Duodenal mucosa (tissue), 2 donors: ENCODE data around the gene OSGIN1.

Source experiments
- H3K27ac ChIP-seq: one replicate; pipeline ENCODE4 v1.7.0; 2013; ENCODE audit warnings: low read depth, low read length
- H3K27me3 ChIP-seq, 2 donors: one replicate each; pipeline ENCODE4 v1.7.0; 2013; ENCODE audit warnings: low read length in 2 of 2, control low read depth in 1 of 2; ENCODE audit not compliant: insufficient read depth in 2 of 2, control insufficient read depth in 1 of 2
- H3K36me3 ChIP-seq, 2 donors: one replicate each; pipeline ENCODE4 v1.7.0; 2013; ENCODE audit warnings: low read length in 2 of 2, control low read depth in 1 of 2; ENCODE audit not compliant: insufficient read depth in 2 of 2, control insufficient read depth in 1 of 2
- H3K4me1 ChIP-seq, 2 donors: one replicate each; pipeline ENCODE4 v1.7.0; 2013; ENCODE audit warnings: low read length in 2 of 2, control low read depth in 1 of 2; ENCODE audit not compliant: insufficient read depth in 2 of 2, control insufficient read depth in 1 of 2
- H3K4me3 ChIP-seq, 2 donors: one replicate each; pipeline ENCODE4 v1.7.0; 2013; ENCODE audit warnings: low read length in 2 of 2, low read depth in 1 of 2
- H3K9ac ChIP-seq, 2 donors: one replicate each; pipeline ENCODE4 v1.7.0; 2013; ENCODE audit warnings: low read length in 2 of 2, low read depth in 1 of 2
- H3K9me3 ChIP-seq, 2 donors: one replicate each; pipeline ENCODE4 v1.7.0; 2013; ENCODE audit warnings: low read length in 2 of 2, control low read depth in 1 of 2; ENCODE audit not compliant: control insufficient read depth in 1 of 2

OSGIN1 gene

GRCh38 chr16:83933885-83934683 is 19.0 kb upstream of the OSGIN1 start:
- Histone ChIP-seq H3K27me3 (no peaks in the 10 kb centered on the region), H3K4me1 (peaks cover 0 to 9% of the 10 kb centered on the region in 2 donors), H3K9me3 (no peaks in the 10 kb centered on the region), H3K9ac (no peak overlapping the region), H3K27ac (no peak overlapping the region), H3K36me3 (no peaks in the 10 kb centered on the region), H3K4me3 (no peak overlapping the region)

- H3K9me3 ChIP-seq, result no peaks in the 10 kb centered on the region
- no peak overlapping the region for H3K4me3 ChIP-seq
- peaks cover 5 to 11% of the 10 kb centered on the region in 2 donors for H3K4me1 ChIP-seq
- no peaks in the 10 kb centered on the region for H3K36me3 ChIP-seq
- H3K9ac ChIP-seq, result no peak overlapping the region
- H3K27me3 ChIP-seq, result no peaks in the 10 kb centered on the region
- H3K27ac ChIP-seq, result no peak overlapping the region
Observed at GRCh38 chr16:83934684-83934977, 18.4 kb upstream of the OSGIN1 start.

DNA sequence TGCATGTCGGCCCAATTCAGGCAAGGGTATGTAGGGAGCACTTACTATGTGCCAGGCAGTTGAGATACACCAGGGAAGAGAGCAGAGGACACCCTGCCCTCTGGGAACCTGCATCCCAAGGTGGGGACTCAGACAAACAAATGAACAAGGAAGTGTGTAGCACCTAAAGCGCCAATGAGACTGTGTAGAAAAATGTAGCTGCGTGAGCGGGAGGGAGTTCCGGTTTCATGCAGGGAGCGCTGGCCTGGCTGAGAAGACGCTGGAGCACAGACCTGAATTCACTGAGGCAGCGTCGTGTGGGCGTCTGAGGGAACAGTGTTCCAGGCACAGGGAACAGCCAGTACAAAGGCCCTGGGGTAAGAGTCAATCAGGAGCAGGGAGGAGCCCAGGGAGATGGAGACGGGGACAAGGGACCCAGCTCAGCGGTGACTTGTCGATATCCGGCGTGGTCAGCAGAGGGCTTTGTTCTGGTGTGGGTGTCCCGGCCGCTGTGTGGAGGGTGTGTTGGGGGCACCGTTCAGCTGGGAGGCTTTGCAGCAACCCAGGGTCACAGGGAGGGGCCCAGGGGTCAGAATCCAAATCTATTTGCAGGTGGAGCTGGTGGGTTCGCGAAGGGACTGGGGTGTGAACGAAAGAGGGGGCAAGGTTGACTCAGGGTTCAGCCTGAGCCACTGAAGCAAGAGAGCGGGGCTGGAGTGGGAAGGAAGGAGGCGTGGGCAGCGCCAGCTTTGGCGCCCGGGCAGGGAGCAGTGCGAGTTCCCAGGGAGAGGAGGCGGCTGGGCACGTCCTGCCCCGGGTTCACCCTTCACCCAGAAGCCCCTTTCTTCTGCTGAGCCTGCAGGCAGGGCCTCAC is 17.8 kb upstream of the OSGIN1 start:
- Histone ChIP-seq H3K27ac (no peak overlapping the region), H3K4me1 (peaks cover 5 to 11% of the 10 kb centered on the region in 2 donors), H3K9ac (no peak overlapping the region), H3K27me3 (no peaks in the 10 kb centered on the region), H3K9me3 (no peaks in the 10 kb centered on the region), H3K36me3 (no peaks in the 10 kb centered on the region), H3K4me3 (no peak overlapping the region)

GRCh38 chr16:83935858-83936255 is 17.2 kb upstream of the OSGIN1 start:
- peaks cover 5 to 11% of the 10 kb centered on the region in 2 donors for H3K4me1 ChIP-seq

DNA sequence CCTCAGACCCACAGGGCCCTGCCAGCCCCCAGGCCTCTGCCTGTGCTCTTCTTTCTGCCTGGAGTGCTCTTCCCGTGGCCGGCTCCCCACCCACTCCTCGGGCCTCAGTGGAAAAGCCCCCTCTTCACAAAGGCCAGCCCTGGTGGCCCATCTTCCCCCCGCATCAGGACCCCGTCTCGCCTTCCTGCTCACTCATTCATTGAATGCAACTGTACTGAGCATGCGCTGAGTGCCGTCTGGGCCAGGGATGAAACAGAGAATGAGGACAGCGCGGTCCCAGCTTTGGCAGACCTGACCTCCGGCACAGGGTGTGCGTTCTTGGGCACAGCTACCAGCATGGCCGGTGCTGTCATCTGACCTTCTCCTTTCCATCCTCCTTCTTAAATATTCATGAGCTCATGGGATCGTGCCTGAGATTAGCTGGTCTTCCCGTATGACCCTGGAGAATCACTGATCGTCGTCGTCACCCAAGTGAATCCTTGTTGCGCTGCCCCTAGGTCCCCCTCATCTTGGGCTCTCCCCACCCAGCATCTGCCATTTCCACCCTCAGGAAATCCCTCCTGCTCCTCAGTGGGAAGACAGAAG is 16.4 kb upstream of the OSGIN1 start:
- Histone ChIP-seq H3K27ac (no peak overlapping the region), H3K9me3 (no peaks in the 10 kb centered on the region), H3K27me3 (no peaks in the 10 kb centered on the region), H3K36me3 (no peaks in the 10 kb centered on the region), H3K9ac (no peak overlapping the region), H3K4me1 (peaks cover 5 to 11% of the 10 kb centered on the region in 2 donors), H3K4me3 (no peak overlapping the region)

More at GRCh38 chr16:83935858-83936255, 17.2 kb upstream of the OSGIN1 start:
- no peak overlapping the region for H3K4me3 ChIP-seq
- H3K9me3 ChIP-seq, result no peaks in the 10 kb centered on the region
- no peak overlapping the region for H3K9ac ChIP-seq
- H3K27ac ChIP-seq, result no peak overlapping the region
- H3K36me3 ChIP-seq, result no peaks in the 10 kb centered on the region
- H3K27me3 ChIP-seq, result no peaks in the 10 kb centered on the region

GRCh38 chr16:83937267-83937666 is 15.8 kb upstream of the OSGIN1 start:
- H3K4me1 ChIP-seq, result peaks cover 5 to 11% of the 10 kb centered on the region in 2 donors
- H3K9me3 ChIP-seq, result no peaks in the 10 kb centered on the region
- H3K9ac ChIP-seq, result no peak overlapping the region
- no peaks in the 10 kb centered on the region for H3K36me3 ChIP-seq
- no peak overlapping the region for H3K4me3 ChIP-seq
- no peak overlapping the region for H3K27ac ChIP-seq
- H3K27me3 ChIP-seq, result no peaks in the 10 kb centered on the region

- H3K4me3 ChIP-seq, result no peak overlapping the region
- H3K27ac ChIP-seq, result no peak overlapping the region
Observed at GRCh38 chr16:83937922-83938885, 14.8 kb upstream of the OSGIN1 start.

DNA sequence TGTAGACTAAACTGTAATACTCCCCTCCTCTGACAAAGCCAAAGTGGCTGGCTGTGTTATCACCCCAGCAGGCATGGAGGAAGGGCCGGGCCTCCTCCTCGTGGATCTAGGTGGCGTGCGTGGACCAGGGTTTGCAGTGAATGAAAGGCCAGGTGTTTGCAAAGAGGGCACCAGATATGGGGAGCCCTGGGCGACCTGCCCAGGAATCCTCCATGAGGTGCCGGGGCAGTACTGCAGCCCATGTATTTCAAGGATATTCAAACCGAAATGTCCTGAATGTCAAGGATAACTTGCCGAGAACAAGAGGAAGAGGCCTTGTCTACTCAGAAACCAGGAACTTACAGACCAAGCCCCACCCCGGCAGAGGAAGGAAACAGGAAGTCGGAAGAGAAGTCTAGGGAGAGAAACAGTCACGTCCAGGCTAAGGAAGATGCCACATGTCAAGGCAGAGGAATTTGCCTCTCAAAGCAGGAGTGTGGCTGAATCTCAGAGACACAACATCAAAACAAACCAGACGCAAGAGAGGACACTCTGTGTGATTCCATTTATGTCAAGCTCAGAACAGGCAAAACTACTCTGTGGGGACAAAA is 13.7 kb upstream of the OSGIN1 start:
- H3K9ac ChIP-seq, result no peak overlapping the region
- no peaks in the 10 kb centered on the region for H3K36me3 ChIP-seq
- H3K27me3 ChIP-seq, result no peaks in the 10 kb centered on the region
- H3K4me3 ChIP-seq, result no peak overlapping the region
- no peaks in the 10 kb centered on the region for H3K9me3 ChIP-seq
- no peak overlapping the region for H3K27ac ChIP-seq
- H3K4me1 ChIP-seq, result peaks cover 5 to 17% of the 10 kb centered on the region in 2 donors

More at GRCh38 chr16:83937922-83938885, 14.8 kb upstream of the OSGIN1 start:
- Histone ChIP-seq H3K9ac (no peak overlapping the region), H3K4me1 (peaks cover 5 to 17% of the 10 kb centered on the region in 2 donors), H3K27me3 (no peaks in the 10 kb centered on the region), H3K9me3 (no peaks in the 10 kb centered on the region), H3K36me3 (no peaks in the 10 kb centered on the region)

- Histone ChIP-seq H3K9me3 (no peaks in the 10 kb centered on the region), H3K4me3 (no peak overlapping the region), H3K27ac (no peak overlapping the region)
Observed at GRCh38 chr16:83940119-83940518, 12.9 kb upstream of the OSGIN1 start.

More at GRCh38 chr16:83940119-83940518, 12.9 kb upstream of the OSGIN1 start:
- peaks cover 5 to 17% of the 10 kb centered on the region in 2 donors for H3K4me1 ChIP-seq
- no peaks in the 10 kb centered on the region for H3K27me3 ChIP-seq
- H3K36me3 ChIP-seq, result no peaks in the 10 kb centered on the region
- no peak overlapping the region for H3K9ac ChIP-seq
